Middle frontal gyrus (tissue), 1 donor: ENCODE data around the gene SAXO1.
"Not testable (repeated sequence)": the region's sequence is repeated elsewhere in the genome, so short reads cannot be mapped to it uniquely, and the experiment has no call there.

Experiments used
- DNase-seq: peaks from one replicate; pipeline ENCODE4 v3.0.0-alpha.2; 2015; ENCODE audit warnings: low spot score; ENCODE audit errors: extremely low spot score

SAXO1 gene

GRCh38 chr9:19000133-19000532 is 32.9 kb downstream of the SAXO1 start:
- DNase-seq = no peak

GRCh38 chr9:18999173-18999785 is 33.7 kb downstream of the SAXO1 start:
- no peak for DNase-seq

DNA sequence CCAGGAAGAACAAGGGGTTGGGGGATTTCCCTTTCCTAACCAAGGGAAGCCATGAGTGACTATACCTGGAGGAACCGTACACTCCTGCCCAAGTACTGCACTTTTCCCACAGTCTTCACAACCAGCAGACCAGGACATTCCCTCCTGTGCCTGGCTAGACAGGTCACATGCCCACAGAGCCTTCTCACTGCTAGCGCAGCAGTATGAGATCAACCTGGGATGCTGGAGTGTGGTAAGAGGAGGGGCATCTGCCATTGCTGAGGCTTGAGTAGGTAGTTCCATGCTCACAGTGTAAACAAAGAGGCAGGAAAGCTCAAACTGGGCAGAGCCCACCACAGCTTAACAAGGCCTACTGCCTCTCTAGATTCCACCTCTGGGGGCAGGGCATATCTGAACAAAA is 35.9 kb downstream of the SAXO1 start:
- DNase-seq = no peak

GRCh38 chr9:18996211-18996610 is 36.8 kb downstream of the SAXO1 start:
- DNase-seq = no peak

- DNase-seq = no peak
Measured at GRCh38 chr9:18994263-18994916, 38.6 kb downstream of the SAXO1 start.

DNA sequence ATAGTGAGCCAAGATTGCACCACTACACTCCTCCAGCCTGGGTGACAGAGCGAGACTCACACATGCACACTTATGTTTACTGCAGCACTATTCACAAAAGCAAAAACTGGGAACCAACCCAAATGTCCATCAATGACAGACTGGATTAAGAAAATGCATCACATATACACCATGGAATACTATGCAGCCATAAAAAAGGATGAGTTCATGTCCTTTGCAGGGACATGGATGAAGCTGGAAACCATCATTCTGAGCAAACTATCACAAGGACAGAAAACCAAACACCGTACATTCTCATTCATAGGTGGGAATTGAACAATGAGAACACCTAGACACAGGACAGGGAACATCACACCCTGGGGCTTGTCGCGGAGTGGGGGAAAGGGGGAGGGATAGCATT is 41.8 kb downstream of the SAXO1 start:
- not testable (repeated sequence) for DNase-seq

DNA sequence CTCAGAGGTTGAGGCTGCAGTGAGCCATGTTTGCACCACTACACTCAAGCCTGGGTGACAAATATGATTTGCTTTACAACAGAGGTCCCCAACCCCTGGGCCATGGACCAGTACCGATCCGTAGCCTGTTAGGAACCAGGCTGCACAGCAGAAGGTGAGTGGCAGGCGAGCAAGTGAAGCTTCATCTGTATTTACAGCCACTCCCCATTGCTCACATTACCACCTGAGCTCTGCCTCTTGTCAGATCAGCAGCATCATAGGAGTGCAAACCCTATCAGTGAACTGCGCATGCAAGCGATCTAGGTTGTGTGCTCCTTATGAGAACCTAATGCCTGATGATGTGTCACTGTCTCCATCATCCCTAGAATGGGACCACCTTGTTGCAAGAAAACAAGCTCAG is 42.5 kb downstream of the SAXO1 start:
- DNase-seq = no peak

DNA sequence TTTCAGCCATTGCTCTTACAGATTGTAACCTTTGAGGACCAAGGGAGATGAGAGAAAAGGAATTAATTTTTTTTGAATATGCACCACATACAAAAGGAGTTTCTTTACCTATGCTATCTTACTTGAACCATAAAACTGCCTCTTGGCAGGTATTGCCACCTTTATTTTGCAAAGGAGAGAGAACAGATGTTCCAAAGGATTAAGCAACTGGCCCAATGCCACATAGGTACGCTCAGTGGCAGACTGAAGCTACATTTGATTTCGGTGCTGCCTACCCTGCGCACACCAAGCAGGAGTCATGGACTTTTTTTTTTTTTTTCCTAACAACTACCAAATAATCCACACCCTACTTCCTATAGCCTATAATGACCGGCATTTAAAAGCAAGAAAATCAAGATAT is 43.1 kb downstream of the SAXO1 start:
- DNase-seq = no peak

DNA sequence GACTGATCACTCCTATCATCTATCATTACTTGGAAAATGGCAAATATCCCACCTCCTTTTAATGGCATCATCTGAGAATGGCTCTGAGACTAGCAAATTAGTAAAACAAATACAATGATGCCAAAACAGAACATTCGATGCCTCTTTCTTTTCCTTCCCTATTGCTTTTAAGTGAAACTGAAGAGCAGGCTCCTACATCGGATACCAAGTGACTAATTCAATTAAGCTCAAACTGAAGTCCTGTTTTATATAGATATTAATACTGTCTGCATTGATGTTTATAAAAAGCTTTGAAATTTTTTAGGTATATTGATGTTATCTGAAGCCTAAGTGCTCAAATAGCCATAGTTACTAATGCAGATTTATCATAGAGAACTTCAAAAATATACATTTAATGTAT is 43.9 kb downstream of the SAXO1 start:
- DNase-seq = no peak

- no peak for DNase-seq
Measured at GRCh38 chr9:18988003-18988402, 45.0 kb downstream of the SAXO1 start.

DNA sequence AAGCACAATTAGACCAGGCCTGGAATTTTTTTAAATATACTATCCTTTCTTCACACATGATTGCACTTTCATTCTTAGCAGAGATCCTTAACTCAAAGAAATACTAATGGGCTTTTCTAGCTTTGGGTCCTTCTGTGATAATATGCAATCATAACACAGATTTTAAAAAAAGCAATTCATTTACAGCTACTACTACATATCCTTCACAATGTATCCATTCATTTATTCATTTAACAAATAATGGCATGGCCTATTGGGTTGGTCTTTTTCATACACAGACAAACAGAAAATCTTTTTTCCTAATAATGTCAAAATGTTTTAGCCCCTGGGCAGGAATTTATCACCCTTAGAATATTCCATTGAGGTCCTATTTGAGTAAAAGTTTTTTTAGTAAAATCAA is 47.0 kb downstream of the SAXO1 start:
- no peak for DNase-seq

DNA sequence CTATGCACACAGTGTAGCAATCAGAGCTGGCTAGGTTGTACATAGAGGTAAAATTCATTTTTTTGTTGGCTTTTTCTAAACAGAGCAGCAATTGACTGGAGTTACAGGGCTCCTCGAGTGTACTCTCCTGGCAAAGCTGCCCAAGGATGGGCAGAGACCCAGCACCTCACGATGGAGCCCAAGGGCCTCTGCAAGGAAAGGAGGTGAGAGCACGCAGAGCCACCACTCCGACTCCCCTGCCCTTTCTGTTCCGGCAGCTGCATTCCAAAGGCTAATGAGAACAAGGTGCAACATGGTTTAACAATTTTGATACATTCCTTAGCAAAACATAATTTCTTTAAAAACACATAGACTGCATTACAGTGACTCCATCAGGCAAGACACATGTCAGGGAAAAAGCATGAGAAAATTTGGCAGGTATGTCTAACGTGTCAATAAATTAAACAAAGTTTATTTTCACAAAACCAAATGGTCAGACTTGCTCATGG is 47.5 kb downstream of the SAXO1 start:
- DNase-seq = no peak

DNA sequence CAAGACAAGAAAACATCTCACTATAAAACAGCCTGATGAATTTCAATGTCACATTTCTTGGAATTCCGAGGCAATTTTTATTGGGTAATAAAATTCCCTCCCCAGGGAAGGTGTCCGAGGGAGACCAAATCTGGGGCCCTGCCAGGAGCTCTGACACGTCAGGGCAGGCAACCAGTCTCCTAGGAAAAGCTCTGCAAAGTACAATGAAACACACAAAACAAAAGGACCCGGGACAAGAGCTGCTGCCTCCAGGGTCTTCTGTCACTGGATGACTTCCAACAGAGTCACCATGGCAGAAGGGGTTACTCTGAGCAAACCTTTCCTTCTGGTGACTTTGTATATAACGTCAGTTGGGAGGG is 50.8 kb downstream of the SAXO1 start:
- DNase-seq = no peak

DNA sequence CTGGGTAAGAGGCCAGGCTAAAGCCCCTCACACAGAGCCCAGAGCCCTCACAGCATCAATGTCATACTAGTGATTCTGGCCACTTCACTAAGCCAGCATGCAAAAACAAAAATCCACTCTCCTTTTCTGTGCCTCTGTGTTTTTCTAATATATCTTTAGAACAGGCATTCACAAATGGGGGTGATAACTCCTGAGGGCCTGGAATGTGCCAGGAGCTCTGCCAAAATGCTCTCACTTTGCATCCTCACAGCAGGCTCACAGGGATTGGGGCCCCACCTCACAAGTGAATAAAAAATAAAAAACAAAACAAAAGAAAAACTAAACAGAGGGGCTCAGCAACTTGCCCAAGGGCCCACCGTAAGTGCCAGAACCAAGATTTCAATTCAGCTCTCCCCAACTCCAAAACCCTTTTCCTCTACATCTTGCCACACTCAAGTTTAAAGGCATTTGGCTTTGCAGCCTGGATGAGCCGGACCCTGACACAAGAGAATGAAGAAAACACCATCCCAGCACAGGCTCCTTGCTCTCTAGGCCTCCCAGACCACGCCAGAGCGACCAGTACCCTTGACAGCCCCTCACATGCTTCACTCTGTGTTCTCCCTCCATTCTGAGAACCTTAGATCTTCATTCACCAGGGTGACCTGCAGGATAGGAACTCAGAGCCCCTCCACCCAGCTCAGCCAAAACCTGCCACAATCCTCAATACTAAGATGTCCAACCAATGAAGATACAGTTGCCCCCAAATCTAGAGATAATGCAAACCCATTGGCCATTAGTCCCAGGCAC is 51.3 kb downstream of the SAXO1 start:
- DNase-seq = no peak

GRCh38 chr9:18980189-18980588 is 52.8 kb downstream of the SAXO1 start:
- DNase-seq = peak; percentile 42

GRCh38 chr9:18979367-18979766 is 53.6 kb downstream of the SAXO1 start:
- no peak for DNase-seq

GRCh38 chr9:18978188-18978587 is 54.8 kb downstream of the SAXO1 start:
- DNase-seq = no peak

DNA sequence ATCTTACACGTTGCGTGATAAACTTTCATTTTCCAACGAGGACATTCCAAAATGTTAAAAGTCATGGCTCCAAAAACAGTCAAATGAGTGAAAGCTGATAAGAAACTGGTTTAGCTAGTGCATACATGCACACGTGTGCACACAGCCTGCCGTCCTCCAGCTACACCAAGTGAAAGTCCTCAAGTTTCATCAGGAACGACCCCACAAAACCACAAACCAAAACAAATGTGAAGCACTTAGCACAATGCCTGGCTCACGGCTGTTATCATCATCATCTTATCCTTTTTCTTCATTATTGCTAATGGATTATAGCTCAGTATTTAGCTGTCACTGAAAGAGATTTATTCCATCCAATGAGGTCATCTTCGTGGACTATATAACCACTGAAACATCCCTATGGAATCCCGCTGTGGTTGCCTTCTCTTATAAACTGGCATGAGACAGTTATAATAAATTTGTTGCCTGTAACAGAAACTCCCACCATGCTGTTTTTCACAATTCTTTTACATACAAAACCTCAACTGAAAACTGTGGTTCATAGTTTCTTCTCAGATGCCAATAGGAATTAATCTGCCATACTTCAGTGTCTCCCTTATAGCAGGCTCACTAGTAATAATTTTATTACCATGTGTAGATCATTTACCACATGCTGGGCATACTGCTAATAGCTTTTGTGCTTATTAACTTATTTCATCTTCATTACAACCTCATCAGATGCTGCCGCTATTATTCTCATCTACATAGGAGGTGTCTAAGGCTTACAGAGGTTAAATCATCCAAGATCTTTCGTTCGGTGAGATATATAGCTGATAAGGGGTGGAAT is 56.1 kb downstream of the SAXO1 start:
- DNase-seq = no peak

DNA sequence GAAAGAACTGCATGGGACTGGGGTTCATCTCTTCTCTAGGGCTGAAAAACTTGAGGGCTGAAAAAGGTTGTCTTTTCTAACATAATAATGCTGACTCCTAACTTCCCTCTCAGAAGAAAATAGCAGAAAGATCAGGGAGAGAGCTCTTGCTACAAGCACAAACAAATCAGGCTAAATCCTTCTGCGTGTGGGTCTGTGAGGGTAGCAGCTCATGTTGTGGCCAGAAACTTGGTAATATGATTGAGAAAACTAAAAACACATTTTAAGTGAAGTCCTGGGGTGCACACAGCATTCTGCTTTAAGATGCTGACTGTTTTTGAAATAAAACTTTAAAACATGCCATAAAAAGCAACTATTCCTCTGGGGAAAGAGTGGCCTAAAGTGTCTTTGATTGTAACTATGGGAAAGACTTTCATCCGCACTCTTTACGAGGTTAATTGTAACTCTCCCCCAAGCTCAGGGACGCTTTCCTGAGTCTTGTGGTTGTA is 56.7 kb downstream of the SAXO1 start:
- DNase-seq = no peak

DNA sequence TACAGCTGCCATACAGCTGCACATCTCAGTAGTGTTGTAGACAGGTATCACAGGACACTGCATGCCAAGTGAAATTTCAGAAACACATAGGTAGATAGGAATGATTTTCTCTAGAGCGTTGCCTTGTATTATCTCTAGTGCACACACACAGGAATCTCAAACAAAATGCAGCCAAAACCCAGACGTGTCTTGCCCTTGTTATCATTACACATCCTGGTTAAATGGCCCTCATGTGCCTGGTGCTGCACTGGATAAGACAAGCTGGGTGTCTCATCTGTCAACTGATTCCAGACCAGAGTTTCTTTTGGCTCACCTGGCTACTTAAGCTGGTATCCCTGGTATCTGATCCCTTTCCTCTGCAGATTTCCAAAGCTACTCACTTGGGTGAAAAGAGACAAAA is 59.7 kb downstream of the SAXO1 start:
- DNase-seq = no peak

DNA sequence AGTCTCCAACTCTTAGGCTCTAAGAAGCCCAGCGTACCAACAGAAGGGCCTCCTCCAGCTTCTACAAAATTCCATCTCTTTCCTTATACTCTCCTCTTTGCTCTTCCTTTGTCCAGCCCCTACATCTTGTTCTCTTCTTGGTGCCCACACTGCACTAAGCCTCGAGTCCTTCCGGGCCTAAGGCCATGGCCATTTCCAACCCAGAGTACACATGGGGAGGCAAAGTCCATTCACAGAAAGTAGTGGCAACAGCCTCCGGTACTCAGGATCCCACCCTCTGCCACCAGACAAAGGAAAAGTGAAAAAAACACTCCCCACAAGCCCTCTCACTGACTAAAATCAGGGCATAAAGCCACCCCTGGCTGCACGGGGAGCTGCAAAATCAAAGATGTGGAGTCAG is 60.3 kb downstream of the SAXO1 start:
- no peak for DNase-seq

DNA sequence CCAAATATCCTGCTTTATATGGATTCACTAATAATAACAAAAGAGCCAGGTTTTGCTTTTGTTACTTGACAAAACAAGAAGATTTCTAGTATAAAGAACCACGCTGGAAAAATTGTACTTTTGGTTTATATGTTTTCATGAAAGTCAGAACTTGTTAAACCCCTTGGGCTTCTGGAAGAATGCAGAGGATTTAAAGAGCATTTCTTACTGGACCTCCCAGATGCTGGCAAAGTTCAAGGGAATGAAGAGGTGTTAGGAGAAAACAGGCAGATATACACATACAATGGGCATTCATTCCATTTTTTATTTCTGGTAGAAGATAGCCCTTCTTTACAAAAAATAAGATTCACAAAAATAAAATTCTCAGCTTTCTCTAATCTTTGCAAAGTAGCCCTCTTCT is 61.1 kb downstream of the SAXO1 start:
- no peak for DNase-seq
